Purkinje cell (primary cell): Measurements from ENCODE around the gene PLEKHA8. TPM values are rescaled to one million over a fixed set of nuclear protein-coding genes. Genes with fewer than 3 reads are reported as not detected.

Experiments used
- polyA plus RNA-seq: library from polyadenylated mRNA; unstranded; fragments of >200 nt; fragmentation: Nextera tagmentation; gene quantifications from 2 replicates; pipeline ENCODE4 v1.2.1, GENCODE V29; 2014

The PLEKHA8 gene
- polyA plus RNA-seq, result 0.98 and 5.1 TPM in 2 replicates

GRCh38 chr7:30028216-30028748, at the start of gene PLEKHA8:
Gene PLEKHA8, plus strand, starts transcription at chr7:30028412. Its CDS starts 351 bp downstream, at chr7:30028763.

GRCh38 chr7:29989257-29989995, 38.8 kb upstream of the PLEKHA8 start, which contains the start of gene SCRN1:
Gene SCRN1, minus strand, starts transcription at chr7:29989801. Its CDS starts 20,734 bp downstream, at chr7:29969067.

GRCh38 chr7:30026229-30027064, 1.8 kb upstream of the PLEKHA8 start, which contains the start of gene FKBP14:
Gene FKBP14, minus strand, starts transcription at chr7:30026702. Its CDS starts 194 bp downstream, at chr7:30026508.

GRCh38 chr7:30134611-30135300, 106.5 kb downstream of the PLEKHA8 start, which contains the start of gene MTURN:
Gene MTURN, plus strand, starts transcription at chr7:30134986. Its CDS starts 151 bp downstream, at chr7:30135137.

Other genes with a start within 250 kb of the PLEKHA8 start
- gene WIPF3, start 221.9 kb upstream of the PLEKHA8 start, polyA plus RNA-seq, result 1.0 and 2.4 TPM in 2 replicates
- gene SCRN1, start 38.6 kb upstream of the PLEKHA8 start, polyA plus RNA-seq, result 22.5 and 28.2 TPM in 2 replicates
- 4.1 and 8.5 TPM in 2 replicates for gene FKBP14, start 1.7 kb upstream of the PLEKHA8 start, polyA plus RNA-seq
- 13.1 and 24.7 TPM in 2 replicates for gene MTURN, start 106.6 kb downstream of the PLEKHA8 start, polyA plus RNA-seq